Kidney epithelial cell (primary cell): ENCODE results near the gene KATNB1. TPM values are rescaled to one million over a fixed set of nuclear protein-coding genes. Genes with fewer than 3 reads are reported as not detected.

Experiments used
- DNase-seq: peaks from one replicate; pipeline ENCODE4 v3.0.0-alpha.2; 2010; ENCODE audit warnings: low read depth
- H3K27me3 ChIP-seq: 2 replicates; pipeline ENCODE4 v1.6.0; 2011; ENCODE audit warnings: low read length; ENCODE audit not compliant: control insufficient read depth, insufficient read depth
- H3K36me3 ChIP-seq: 2 replicates; pipeline ENCODE4 v1.5.1; 2011; ENCODE audit warnings: low read length; ENCODE audit not compliant: control insufficient read depth, insufficient read depth
- H3K4me3 ChIP-seq: 2 replicates; pipeline ENCODE4 v1.5.1; 2011; ENCODE audit warnings: low read depth, mild to moderate bottlenecking, control low read depth, low read length
- CTCF ChIP-seq: IDR thresholded peaks from 2 replicates; pipeline ENCODE4 v1.5.1; 2011; ENCODE audit warnings: mild to moderate bottlenecking, moderate library complexity, low read length, control low read depth, inconsistent platforms; ENCODE audit not compliant: insufficient read depth, poor library complexity, severe bottlenecking
- total RNA-seq: library from RNA; depleted of rRNA; stranded (reverse); fragments of >200 nt; gene quantifications from 2 replicates; pipeline ENCODE4 v1.2.3, GENCODE V29; 2015

The KATNB1 gene
- total RNA-seq, 1 donor from 2014 or later: 26.3 TPM

GRCh38 chr16:57761301-57761700, 25.7 kb downstream of the KATNB1 start:
- no peaks in the 10 kb centered on the region for H3K36me3 ChIP-seq
- no peak overlapping the region for H3K4me3 ChIP-seq
- H3K27me3 ChIP-seq: no peaks in the 10 kb centered on the region
- no peak for DNase-seq
- no peak for TF ChIP-seq CTCF

GRCh38 chr16:57761957-57762356, 26.4 kb downstream of the KATNB1 start:
- no peak overlapping the region for H3K4me3 ChIP-seq
- no peak for TF ChIP-seq CTCF
- no peak for DNase-seq
- H3K27me3 ChIP-seq: no peaks in the 10 kb centered on the region
- H3K36me3 ChIP-seq: no peaks in the 10 kb centered on the region

GRCh38 chr16:57762365-57763040, 26.9 kb downstream of the KATNB1 start:
- TF ChIP-seq CTCF: no peak
- Histone ChIP-seq H3K36me3 (no peaks in the 10 kb centered on the region), H3K4me3 (no peak overlapping the region), H3K27me3 (no peaks in the 10 kb centered on the region)
- DNase-seq: no peak

- Histone ChIP-seq H3K4me3 (no peak overlapping the region), H3K36me3 (no peaks in the 10 kb centered on the region)
- no peak for TF ChIP-seq CTCF
Measured at GRCh38 chr16:57763285-57764005, 27.9 kb downstream of the KATNB1 start.

GRCh38 chr16:57764006-57764340, 28.4 kb downstream of the KATNB1 start:
- Histone ChIP-seq H3K4me3 (no peak overlapping the region), H3K36me3 (no peaks in the 10 kb centered on the region), H3K27me3 (no peaks in the 10 kb centered on the region)
- DNase-seq: no peak
- TF ChIP-seq CTCF: no peak

More at GRCh38 chr16:57763285-57764005, 27.9 kb downstream of the KATNB1 start:
- DNase-seq: no peak
- H3K27me3 ChIP-seq: no peaks in the 10 kb centered on the region
